HepG2 (cell line): ENCODE data around the gene GRM2. TPM values are rescaled to one million over a fixed set of nuclear protein-coding genes. Genes with fewer than 3 reads are reported as not detected.

Experiments used
- AKNA ChIP-seq: sonication (generic); formaldehyde crosslinking; IDR thresholded peaks from 2 replicates; pipeline ENCODE4 v1.4.0; 2020; ENCODE audit warnings: missing genetic modification reagents, borderline replicate concordance
- DNMT1 ChIP-seq: sonication (generic); formaldehyde crosslinking; IDR thresholded peaks from 2 replicates; pipeline ENCODE4 v1.5.1; 2020; ENCODE audit warnings: mild to moderate bottlenecking, missing genetic modification reagents
- HNF1A ChIP-seq, 2 experiments: sonication (generic) in 1 of 2; formaldehyde crosslinking in 1 of 2; IDR thresholded peaks; 2 replicates each; pipeline versions ENCODE4 v1.4.0 to v1.6.1; 2016 to 2020; ENCODE audit warnings: borderline replicate concordance in 1 of 2, low read depth in 1 of 2, mild to moderate bottlenecking in 1 of 2, missing genetic modification reagents in 1 of 2
- HNF1B ChIP-seq: sonication (generic); formaldehyde crosslinking; IDR thresholded peaks from 2 replicates; pipeline ENCODE4 v1.5.1; 2020; ENCODE audit warnings: mild to moderate bottlenecking, moderate library complexity, missing genetic modification reagents
- MTA1 ChIP-seq: sonication (generic); formaldehyde crosslinking; IDR thresholded peaks from 2 replicates; pipeline ENCODE4 v1.4.0; 2020; ENCODE audit warnings: missing genetic modification reagents, mild to moderate bottlenecking, borderline replicate concordance
- NFKBIZ ChIP-seq: IDR thresholded peaks from 2 replicates; pipeline ENCODE4 v1.6.1; 2018; ENCODE audit warnings: missing genetic modification reagents, missing compliant biosample characterization
- NFYC ChIP-seq: IDR thresholded peaks from 2 replicates; pipeline ENCODE4 v1.6.1; 2016; ENCODE audit warnings: missing genetic modification reagents, missing compliant biosample characterization
- NR0B2 ChIP-seq: sonication (generic); formaldehyde crosslinking; IDR thresholded peaks from 2 replicates; pipeline ENCODE4 v1.4.0; 2020; ENCODE audit warnings: mild to moderate bottlenecking, missing genetic modification reagents
- PRPF4 ChIP-seq: fragments of 200-400 bp; formaldehyde crosslinking; IDR thresholded peaks from 2 replicates; pipeline ENCODE4 v1.6.1; 2016; ENCODE audit warnings: low read length, low read depth; ENCODE audit not compliant: poor library complexity, severe bottlenecking
- SRY ChIP-seq: sonication (generic); formaldehyde crosslinking; IDR thresholded peaks from 2 replicates; pipeline ENCODE4 v1.8.0; 2022; ENCODE audit warnings: mild to moderate bottlenecking, missing genetic modification reagents
- ZBTB20 ChIP-seq: sonication (generic); formaldehyde crosslinking; IDR thresholded peaks from 2 replicates; pipeline ENCODE4 v1.8.1; 2023; ENCODE audit warnings: missing genetic modification reagents, low read depth, mild to moderate bottlenecking, borderline replicate concordance
- ZBTB33 ChIP-seq: sonication (generic); formaldehyde crosslinking; IDR thresholded peaks from 2 replicates; pipeline ENCODE4 v1.4.0; 2020; ENCODE audit warnings: missing genetic modification reagents
- ZNF230 ChIP-seq: sonication (generic); formaldehyde crosslinking; IDR thresholded peaks from 2 replicates; pipeline ENCODE4 v1.4.0; 2020; ENCODE audit warnings: mild to moderate bottlenecking, missing genetic modification reagents
- ZNF30 ChIP-seq: sonication (generic); formaldehyde crosslinking; IDR thresholded peaks from 2 replicates; pipeline ENCODE4 v1.5.0; 2020; ENCODE audit warnings: mild to moderate bottlenecking, missing genetic modification reagents
- ZNF558 ChIP-seq: sonication (generic); formaldehyde crosslinking; IDR thresholded peaks from 2 replicates; pipeline ENCODE4 v1.9.0; 2022; ENCODE audit warnings: mild to moderate bottlenecking, missing genetic modification reagents, borderline replicate concordance
- ZSCAN9 ChIP-seq: IDR thresholded peaks from 2 replicates; pipeline ENCODE4 v1.6.1; 2016; ENCODE audit warnings: borderline replicate concordance
- polyA plus RNA-seq, 8 experiments: library from polyadenylated mRNA; depleted of rRNA in 3 of 8; stranded (reverse) in 7 of 8; unstranded in 1 of 8; fragments of >200 nt; fragmentation: Illumina TruSeq in 4 of 8; extraction: Trizol in 4 of 8; gene quantifications; 2 replicates each; pipeline versions ENCODE4 v1.2.1 to v1.2.3, GENCODE V29; 2011 to 2016; ENCODE audit warnings: low read depth in 4 of 8, missing spikeins in 1 of 8, mixed read lengths in 1 of 8; ENCODE audit not compliant: insufficient read depth in 1 of 8
- total RNA-seq, 5 experiments: library from RNA; depleted of rRNA; stranded (reverse); fragments of >200 nt; fragmentation: Illumina TruSeq; extraction: Trizol; gene quantifications; 2 replicates each; pipeline ENCODE4 v1.2.3, GENCODE V29; 2016; ENCODE audit warnings: low read depth in 1 of 5

GRM2 gene
- total and polyA plus RNA-seq, 2 of the 13 experiments (the other 11 are each of a cell fraction or from before 2014, with no cell fraction given): 0.04 to 0.07 TPM

- TF ChIP-seq ZBTB33 (no peak), ZNF30 (CRISPR knock-in tag) (no peak), HNF1B (0 out of 2 replicates have a peak, but pooled peaks have one; percentile 42), NFYC (CRISPR knock-in tag) (no peak), NFKBIZ (CRISPR knock-in tag) (no peak), ZNF558 (CRISPR knock-in tag) (no peak), SRY (CRISPR knock-in tag) (no peak), PRPF4 (no peak), ZSCAN9 (no peak), MTA1 (CRISPR knock-in tag) (no peak), ZNF230 (CRISPR knock-in tag) (no peak), ZBTB20 (CRISPR knock-in tag) (no peak), NR0B2 (CRISPR knock-in tag) (no peak), HNF1A (IDR thresholded peaks at IDR 0.05; ENCODE audit: low read depth) (no peak), HNF1A (CRISPR knock-in tag; IDR thresholded peaks at IDR 0.05; ENCODE audit: borderline replicate concordance) (no peak), AKNA (CRISPR knock-in tag) (no peak), DNMT1 (CRISPR knock-in tag) (no peak)
These were observed 24.8 kb upstream of the GRM2 start (continued) for GRCh38 chr3:51682079-51682478.
